Activated CD4-positive, alpha-beta T cell treated with anti-CD3 and anti-CD28 coated beads for 24 hours (primary cell): ENCODE measurements around the gene SYNDIG1.

ENCODE experiments used
- DNase-seq, 2 donors: peaks; one replicate each; pipeline ENCODE4 v3.0.0-alpha.2; 2020; ENCODE audit warnings: low read depth in 2 of 2

The SYNDIG1 gene

DNA sequence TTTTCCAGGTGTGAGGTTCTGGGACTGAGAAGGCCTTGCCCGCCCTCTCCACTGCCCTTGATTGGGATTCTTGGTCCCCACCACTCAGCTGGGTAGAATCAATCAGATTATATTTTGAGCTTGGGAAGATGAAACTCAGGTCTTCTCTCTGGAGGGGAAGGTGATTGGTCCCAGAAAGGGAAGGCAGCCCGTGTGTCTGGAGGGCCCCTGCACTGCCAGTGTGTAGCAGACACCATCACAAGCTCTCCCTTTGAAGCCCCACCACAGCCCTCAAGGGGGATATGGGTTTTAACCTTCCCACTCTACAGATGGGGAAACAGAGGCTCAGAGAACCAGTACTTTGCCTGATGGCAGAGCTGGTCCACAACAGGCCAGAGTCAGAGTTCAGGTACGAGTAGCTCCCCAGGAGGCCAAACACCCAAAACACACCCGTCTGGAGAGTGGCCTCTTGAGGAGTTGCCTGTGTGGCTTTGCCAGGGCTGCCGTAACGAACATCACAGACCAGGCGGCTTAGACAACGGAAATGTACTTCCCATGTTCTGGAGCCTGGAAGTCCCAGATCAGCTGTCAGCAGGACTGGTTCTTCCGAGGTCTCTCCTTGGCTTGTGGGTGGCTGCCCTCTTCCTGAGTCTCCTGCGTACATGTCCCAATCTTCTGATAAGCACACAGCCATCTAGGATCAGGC, 205.6 kb downstream of the SYNDIG1 start:
- DNase-seq = no peak

DNA sequence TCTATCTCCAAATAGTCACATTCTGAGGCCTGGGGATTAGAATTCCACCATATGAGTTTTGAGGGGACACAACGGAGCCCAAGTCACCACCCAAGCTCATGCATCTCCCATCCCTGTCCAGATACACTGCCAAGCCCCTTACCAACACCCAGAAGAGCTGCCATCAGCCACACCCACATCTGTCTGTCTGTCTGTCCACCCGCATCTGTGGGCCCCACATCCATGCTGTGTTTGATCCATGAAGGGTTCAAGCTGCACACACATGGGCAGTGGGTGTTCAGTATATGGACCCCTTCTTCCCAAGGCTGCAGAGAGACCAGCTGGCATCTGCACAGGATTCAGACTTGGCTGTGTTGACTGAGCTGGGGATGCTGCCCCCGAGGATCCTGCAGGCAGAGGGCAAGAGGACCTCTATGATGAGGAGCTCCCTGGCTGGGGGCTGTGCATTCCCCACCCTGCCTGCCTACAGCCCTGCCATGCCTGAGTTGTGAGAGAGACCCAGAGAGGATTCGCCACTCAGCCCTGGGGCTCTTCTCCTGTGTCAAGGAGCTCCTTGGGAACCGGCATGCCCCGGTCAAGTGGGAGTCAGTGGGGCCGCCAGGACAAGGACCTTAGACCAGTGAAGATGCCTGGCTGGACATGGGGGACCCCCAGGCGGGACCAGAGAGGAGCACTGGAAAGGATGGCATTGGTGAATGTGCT, 206.4 kb downstream of the SYNDIG1 start:
- DNase-seq = no peak

- no peak for DNase-seq
Measured at GRCh38 chr20:24676353-24676977, 207.0 kb downstream of the SYNDIG1 start.

- no peak for DNase-seq
Measured at GRCh38 chr20:24676978-24677370, 207.5 kb downstream of the SYNDIG1 start.

GRCh38 chr20:24677626-24678315, 208.3 kb downstream of the SYNDIG1 start:
- no peak for DNase-seq

DNA sequence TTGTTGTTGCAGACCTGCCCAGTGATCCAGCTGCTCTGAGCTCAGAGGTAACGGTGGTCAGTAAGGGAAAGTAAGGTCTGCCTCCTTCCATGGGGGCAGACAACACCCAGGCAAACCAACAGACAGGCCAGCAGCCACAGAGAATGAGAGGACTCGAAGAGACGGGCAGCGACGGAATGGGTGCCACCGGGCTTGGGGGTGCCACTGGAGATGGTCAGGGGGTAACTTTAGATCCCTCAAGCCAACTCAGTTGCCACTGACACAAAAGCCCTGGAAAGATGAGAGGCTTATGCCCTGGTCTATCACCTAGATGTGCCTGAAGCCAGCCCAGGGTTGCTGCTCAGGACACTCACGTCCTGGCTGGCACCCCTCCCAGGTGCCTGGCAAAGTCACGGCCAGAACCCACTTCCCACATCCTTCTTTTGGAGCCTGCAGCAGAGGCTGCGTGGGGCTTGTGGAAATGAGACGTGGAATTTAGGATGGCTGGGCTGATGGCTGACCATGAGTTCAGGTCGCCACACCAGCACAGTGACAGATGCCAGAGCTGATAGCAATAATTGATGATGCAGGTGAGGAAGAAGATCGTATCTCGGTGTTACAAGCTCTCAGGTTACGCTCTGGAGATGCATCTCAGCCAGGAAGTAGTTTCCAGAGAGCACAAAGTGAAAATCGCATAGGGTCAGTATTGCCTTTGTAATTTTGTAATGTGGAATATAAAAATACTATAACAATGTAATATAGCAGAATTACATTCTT, 209.1 kb downstream of the SYNDIG1 start:
- DNase-seq = no peak

DNA sequence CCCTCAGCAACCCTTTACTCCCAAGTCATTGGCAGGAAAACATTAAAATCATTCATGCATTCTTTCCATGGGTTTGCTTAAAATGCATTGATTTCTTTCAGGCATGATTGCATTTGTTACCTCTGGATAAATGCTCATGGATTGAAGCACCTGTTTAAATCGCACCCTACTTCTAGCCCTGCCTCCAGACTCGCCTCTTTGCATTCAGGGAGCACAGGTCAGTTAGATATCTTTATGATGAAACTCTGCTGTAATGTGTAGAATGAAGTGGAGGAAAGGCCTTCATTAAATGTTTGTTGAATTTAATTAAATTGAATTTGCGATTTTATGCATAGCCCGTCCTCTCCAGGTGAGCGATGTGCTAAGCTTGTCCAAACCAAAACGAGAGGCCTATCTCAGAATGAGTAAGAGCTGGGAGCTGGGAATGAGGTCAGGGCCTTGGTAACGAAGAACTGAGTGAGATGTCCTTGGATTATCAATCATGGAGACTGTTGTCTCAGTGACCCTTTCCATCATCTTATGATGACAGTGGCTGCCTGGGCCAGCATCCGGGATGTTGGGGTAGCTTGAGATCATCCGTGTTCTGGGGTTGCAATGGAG, 210.1 kb downstream of the SYNDIG1 start:
- no peak for DNase-seq

DNA sequence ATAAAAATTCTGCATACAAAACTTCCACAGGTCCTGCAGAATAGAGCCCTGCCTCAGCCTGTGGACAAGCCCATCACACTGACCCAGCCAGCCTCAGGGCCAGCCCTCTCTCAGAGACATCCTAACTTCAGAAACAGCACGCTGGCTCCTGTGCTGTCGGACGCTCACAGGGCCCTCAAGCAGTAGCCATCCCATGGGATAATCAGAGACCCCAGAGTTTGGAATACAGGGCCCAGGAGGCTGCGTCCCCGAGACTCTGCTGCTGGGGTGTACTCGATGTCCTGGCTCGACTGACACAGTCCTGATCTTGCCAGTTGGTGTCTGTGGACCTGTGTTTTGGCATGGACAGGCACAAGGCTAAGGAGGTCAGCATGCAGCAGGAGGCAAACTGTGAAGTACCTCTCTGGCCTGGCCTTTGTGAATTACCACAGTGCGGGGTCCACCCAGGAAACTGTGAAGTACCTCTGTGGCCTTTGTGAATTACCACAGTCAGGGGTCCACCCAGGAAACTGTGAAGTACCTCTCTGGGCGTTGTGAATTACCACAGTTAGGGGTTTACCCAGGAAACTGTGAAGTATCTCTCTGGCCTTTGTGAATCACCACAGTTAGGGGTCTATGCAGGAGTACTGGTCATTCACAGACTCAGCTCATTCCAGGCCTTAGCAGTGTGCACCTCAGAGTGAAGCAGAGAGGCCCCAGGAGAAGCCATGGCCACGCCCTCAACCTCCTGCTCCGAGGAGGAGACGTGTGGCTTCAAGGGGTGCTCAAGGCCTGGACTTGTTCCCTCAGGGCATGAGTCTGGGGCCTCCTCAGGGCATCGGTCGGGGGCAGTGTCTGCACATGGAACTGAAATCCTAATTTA, 212.4 kb downstream of the SYNDIG1 start:
- DNase-seq = no peak

- no peak for DNase-seq
Measured at GRCh38 chr20:24682496-24682985, 213.1 kb downstream of the SYNDIG1 start.

- DNase-seq = no peak
Measured at GRCh38 chr20:24683676-24684075, 214.2 kb downstream of the SYNDIG1 start.

DNA sequence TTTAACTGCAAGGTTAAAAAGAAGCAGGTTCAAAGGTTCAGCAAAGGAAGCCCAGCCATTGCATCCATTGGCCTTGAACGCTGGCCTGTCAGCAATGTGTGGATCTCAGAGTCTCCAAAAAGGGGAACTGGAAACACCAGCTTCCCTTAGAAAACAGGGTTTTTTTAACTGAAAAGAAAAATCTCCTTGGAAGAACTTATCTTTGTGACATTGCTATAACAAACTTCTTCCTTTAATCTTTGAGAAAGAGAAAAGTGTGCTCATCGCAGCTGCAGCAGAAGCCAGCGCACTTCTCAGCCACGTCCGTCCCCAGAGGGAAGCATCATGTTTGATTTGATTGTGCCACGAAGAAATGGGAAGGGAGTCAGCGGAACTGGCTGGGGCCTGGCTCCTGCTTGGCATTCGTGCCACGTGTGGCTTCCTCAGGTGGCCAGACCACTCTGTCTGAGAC, 215.0 kb downstream of the SYNDIG1 start:
- no peak for DNase-seq

DNA sequence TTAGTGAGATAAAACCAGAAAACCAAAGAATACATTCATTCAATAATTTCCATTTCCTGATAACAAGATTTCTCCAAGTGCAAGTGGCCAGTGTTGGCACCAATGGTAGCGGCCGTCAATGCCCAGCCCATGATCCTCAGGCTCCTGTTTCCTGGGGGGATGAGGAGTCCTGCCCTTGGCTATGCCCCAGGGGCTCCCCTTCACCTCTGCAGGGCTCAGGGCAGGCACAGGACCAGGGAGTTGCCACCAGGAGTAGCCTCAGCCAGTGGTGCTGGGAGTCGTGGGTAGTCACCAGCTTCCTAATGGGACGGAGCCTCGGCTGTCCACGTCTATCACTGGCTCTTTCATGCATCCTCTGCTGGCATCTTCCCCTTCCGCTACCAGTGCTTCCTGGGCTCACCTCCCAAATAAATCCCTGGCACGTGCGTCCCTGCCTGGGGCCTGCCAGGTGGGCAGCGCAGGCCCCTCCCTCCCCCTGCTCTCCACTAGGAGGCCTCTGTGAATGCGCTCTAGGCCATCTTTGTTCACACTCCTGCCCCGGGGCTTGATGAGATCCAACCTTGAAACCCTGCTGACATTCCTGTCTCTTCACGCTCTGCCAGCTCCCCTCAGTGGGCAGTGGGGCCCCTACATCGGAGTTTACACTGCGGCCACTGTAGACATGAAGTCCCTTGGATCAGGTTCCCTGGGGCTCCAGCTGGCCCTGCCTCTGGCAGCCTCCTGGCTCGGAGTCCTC, 215.7 kb downstream of the SYNDIG1 start:
- no peak for DNase-seq

DNA sequence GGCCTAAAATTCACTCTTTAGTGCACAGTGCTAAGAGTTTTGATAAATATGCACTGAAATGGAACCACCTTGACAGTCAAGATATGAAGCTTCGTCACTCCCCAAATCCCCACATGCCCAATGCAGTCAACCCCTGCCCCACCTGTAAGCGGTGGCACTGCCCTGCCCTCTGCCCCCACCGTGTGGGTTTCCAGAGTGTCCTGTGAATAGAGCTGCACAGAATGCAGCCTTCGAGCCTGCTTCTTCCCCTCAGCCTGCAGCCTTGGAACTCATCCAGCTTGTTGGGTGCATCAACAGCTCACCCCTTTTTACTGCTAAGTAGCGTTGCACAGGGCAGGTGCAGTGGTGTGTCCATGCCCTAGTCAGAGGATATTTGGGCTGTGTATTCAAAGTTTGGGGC, 216.3 kb downstream of the SYNDIG1 start:
- no peak for DNase-seq

DNA sequence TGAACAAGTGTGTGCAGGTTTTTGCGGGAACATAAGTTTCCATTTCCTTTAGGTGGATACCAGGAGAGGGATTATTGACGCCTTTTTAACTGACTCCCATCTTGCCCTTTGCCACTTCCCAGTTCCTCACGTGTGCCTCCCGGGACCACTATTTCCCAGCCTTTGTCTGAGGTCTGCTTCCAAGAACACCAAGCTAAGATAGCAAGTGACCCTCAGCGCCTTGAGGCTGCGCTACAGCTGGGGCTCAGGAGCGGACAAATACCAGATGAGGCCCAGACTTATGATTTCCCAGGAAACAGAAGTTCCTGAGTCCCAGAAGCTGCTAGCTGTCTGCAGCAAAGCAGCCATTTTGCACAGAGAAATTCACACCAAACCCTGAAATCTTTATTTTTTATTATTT, 216.7 kb downstream of the SYNDIG1 start:
- DNase-seq = no peak

- no peak for DNase-seq
Measured at GRCh38 chr20:24690408-24690807, 221.0 kb downstream of the SYNDIG1 start.

DNA sequence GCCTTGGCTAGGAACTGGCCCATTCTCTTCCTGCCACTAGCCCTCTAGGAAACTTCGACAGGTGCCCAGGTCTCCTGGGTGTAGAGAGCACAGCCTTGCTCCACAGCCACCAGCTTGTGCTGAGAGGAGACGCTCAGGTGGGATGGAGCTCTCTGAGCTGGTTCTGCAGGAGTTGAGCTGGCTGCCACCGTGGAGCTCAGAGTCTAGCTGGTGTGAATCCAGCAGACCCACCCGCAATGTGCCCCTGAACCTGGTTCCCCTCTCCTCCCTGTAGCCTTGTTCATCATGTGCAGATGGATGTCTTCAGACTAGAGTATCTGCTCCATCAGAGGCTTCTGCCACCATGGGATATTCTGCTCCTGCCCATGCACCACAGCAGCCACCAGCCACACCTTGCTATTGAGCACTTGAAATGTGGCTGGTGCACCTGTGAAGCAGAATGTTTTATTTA, 222.5 kb downstream of the SYNDIG1 start:
- no peak for DNase-seq

DNA sequence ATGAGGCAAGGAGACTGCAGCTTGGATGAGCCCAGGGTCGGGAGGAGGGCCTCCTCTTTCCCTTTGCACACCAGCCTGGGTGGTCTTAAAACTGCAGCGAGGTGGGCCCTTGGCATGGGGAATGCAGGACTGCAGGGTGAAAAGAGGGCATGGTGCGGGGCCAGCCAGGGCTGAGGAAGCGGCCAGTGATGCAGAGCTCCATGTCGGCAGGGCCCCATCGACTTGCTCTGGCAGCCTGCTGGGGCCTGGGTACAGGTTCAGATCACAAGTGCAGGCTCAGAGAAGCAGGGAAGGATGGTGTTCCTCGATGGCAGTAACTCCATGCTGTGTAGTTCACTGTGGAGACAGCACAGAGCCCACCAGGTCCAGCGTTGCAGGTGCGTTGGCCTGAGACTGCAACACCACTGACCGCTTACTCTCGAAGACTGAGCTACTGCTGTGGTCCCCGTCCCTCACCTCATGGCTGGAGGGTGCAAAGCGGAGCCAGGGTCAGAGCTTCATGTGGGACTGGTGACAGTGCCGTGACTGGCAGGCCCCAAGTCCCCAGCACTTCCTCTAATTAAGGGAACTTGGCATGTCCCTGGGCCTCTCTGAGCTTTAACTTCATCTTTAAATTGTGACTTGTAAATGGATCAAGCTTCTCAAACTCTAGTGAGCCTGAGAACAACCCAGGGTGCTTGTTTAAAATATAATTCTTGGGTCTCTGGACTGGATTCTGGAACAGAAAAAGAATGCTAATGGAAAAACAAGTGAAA, 223.2 kb downstream of the SYNDIG1 start:
- no peak for DNase-seq

GRCh38 chr20:24693466-24694156, 224.2 kb downstream of the SYNDIG1 start:
- no peak for DNase-seq
